Activated CD8-positive, alpha-beta memory T cell treated with anti-CD3 and anti-CD28 coated beads, Interleukin-2, amount 10 ng/mL, durations not matched to agents 7 days and 5 days (primary cell): Measurements from ENCODE around the gene ORM1. TPM values are rescaled to one million over a fixed set of nuclear protein-coding genes. Genes with fewer than 3 reads are reported as not detected.
A peak's percentile ranks its signal among the peaks of the same experiment; 100 is the strongest.

Experiments used
- ATAC-seq: fragments of 150-1000 bp; cut with Tn5 transposase; one replicate; pipeline ENCODE4 v1.10.0; 2021; ENCODE audit warnings: moderate library complexity
- CTCF ChIA-PET: fragments of 350-600 bp; sonication (Branson Sonifier 250); formaldehyde crosslinking; loops from one replicate; lab custom pipeline; 2021; ENCODE audit warnings: antibody characterized with exemption; lab: Charles Lee
- DNase-seq: peaks from one replicate; pipeline ENCODE4 v3.0.0-alpha.2; 2020
- H3K27ac Mint-ChIP-seq: one replicate; pipeline ENCODE4 v1.8.0; 2021; ENCODE audit warnings: mild to moderate bottlenecking, mixed read lengths
- H3K27me3 Mint-ChIP-seq: one replicate; pipeline ENCODE4 v1.8.0; 2021; ENCODE audit warnings: mixed read lengths
- H3K36me3 Mint-ChIP-seq: one replicate; pipeline ENCODE4 v1.8.0; 2021; ENCODE audit warnings: mild to moderate bottlenecking, mixed read lengths
- H3K4me1 Mint-ChIP-seq: one replicate; pipeline ENCODE4 v1.8.0; 2021; ENCODE audit warnings: mixed read lengths
- H3K4me3 Mint-ChIP-seq: one replicate; pipeline ENCODE4 v1.8.0; 2021; ENCODE audit warnings: mild to moderate bottlenecking, moderate library complexity, mixed read lengths
- H3K9me3 Mint-ChIP-seq: one replicate; pipeline ENCODE4 v1.8.0; 2022; ENCODE audit warnings: low read depth, mixed read lengths
- total RNA-seq, 2 experiments: library from RNA; stranded (reverse); gene quantifications; one replicate each; pipeline ENCODE4 v1.2.3, GENCODE V29; 2021

The ORM1 gene
- total RNA-seq, 2 experiments from 2014 or later: not detected

DNA sequence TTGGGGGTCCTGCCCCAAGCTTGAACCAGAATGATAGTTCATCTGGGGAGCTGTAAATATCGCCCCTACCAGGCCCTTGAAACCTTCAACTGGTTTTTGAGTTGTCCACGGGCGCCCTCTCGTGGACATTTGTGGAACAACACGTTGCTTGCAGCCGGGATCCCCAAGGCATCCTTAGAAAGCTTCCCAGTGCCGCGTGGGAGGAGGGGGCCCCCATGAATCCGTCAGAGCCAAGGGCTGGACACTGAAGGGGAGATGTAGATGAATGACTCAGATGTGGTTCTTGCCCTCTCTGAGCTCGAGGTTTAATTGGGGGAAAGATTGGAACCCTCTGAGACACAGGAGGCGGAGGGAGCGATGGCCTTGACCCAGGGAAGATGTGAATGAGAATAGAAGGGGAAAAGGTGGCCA is 31.8 kb upstream of the ORM1 start:
- DNase-seq: peak; percentile 72
- peaks cover 4% of the 10 kb centered on the region for H3K9me3 Mint-ChIP-seq
- H3K36me3 Mint-ChIP-seq: no peaks in the 10 kb centered on the region
- peaks cover 19% of the 10 kb centered on the region for H3K27me3 Mint-ChIP-seq
- ATAC-seq: peak; percentile 66
- no peak overlapping the region for H3K27ac Mint-ChIP-seq
- no peaks in the 10 kb centered on the region for H3K4me1 Mint-ChIP-seq
- CTCF ChIA-PET: interaction anchor here (0.7 to 4.8 kb wide), 26 partner anchors 8 to 213 kb away, joined by 3 to 61 read pairs (median 5); partner anchors contain the start of genes AMBP and COL27A1
- no peak overlapping the region for H3K4me3 Mint-ChIP-seq

DNA sequence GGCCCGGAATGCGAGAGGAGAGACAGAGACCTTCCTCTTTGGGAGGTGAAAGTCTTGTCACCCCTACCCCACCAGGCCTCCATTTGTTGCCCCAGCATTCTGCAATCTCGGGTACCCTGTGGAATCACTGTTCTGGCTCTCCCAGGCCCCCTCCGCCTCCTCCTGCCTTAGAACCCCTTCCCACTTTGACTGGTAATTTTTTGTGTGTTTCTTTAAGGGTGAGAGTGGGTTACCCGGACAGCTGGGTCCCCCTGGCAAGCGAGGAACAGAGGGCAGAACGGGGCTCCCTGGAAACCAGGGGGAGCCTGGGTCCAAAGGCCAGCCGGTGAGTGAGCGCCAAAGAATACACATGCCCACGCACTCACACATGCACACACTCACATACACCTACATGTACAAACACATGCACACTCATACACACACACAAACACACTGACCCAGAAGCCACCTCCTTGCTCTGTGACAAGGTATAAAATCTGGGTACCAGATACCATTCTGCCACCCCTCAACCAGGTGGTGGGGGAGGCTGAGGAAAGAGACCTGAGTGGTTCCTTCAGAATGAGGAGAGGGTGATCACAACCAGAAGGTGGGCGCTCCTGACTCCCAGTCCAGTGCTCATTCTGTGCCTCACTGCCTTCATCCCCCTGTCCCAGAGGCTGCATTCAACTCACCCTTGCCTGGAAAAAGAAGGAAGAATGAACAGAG is 30.9 kb upstream of the ORM1 start:
- CTCF ChIA-PET: interaction anchor here (1.0 to 4.8 kb wide), 8 partner anchors 16 to 209 kb away, joined by 4 to 61 read pairs (median 8); partner anchors contain the start of gene COL27A1
- Mint-ChIP-seq H3K4me3 (no peak overlapping the region), H3K27me3 (peaks cover 19% of the 10 kb centered on the region), H3K36me3 (no peaks in the 10 kb centered on the region), H3K4me1 (no peaks in the 10 kb centered on the region), H3K9me3 (peaks cover 4% of the 10 kb centered on the region), H3K27ac (no peak overlapping the region)
- DNase-seq: no peak
- ATAC-seq: no peak

DNA sequence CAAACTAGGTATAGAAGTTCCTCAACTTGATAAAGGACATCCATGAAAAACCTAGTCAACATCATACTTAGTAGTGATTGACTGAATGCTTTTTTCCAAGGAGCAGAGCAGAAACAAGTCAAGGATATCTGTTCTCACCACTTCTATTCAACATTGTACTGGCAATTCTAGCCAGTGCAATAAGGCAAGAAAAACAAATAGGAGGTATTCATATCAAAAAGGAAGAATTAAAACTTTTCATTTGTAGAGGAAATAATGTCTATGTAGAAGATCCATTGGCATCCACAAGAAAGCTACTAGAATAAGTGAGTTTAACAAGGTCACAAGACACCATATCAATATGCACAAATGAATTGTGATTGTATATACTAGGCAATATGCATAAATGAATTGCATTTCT is 28.2 kb upstream of the ORM1 start:
- Mint-ChIP-seq H3K27ac (no peak overlapping the region), H3K27me3 (peaks cover 34% of the 10 kb centered on the region), H3K4me1 (no peaks in the 10 kb centered on the region), H3K36me3 (no peaks in the 10 kb centered on the region), H3K9me3 (peaks cover 4% of the 10 kb centered on the region), H3K4me3 (no peak overlapping the region)
- DNase-seq (no peak), ATAC-seq (no peak)
- CTCF ChIA-PET: interaction anchor here (0.7 to 4.8 kb wide), 2 partner anchors 18 to 186 kb away, joined by 3 to 61 read pairs; no protein-coding TSS in a partner anchor

- Mint-ChIP-seq H3K27me3 (peaks cover 32% of the 10 kb centered on the region), H3K9me3 (peaks cover 4% of the 10 kb centered on the region), H3K27ac (no peak overlapping the region), H3K36me3 (no peaks in the 10 kb centered on the region), H3K4me1 (no peaks in the 10 kb centered on the region), H3K4me3 (no peak overlapping the region)
- ATAC-seq (no peak), DNase-seq (no peak)
- CTCF ChIA-PET: interaction anchor here (0.9 to 1.3 kb wide), 2 partner anchors 188 to 214 kb away, joined by 3 to 4 read pairs; no protein-coding TSS in a partner anchor
Measured at GRCh38 chr9:114296338-114296737, 26.6 kb upstream of the ORM1 start.

GRCh38 chr9:114299286-114300152 is 23.4 kb upstream of the ORM1 start:
- DNase-seq: peak; percentile 30
- H3K4me1 Mint-ChIP-seq: no peaks in the 10 kb centered on the region
- H3K9me3 Mint-ChIP-seq: peaks cover 3% of the 10 kb centered on the region
- H3K27ac Mint-ChIP-seq: no peak overlapping the region
- no peaks in the 10 kb centered on the region for H3K36me3 Mint-ChIP-seq
- peaks cover 26% of the 10 kb centered on the region for H3K27me3 Mint-ChIP-seq
- CTCF ChIA-PET: interaction anchor here (1.6 kb wide), 2 partner anchors 9 to 191 kb away, joined by 5 to 6 read pairs; no protein-coding TSS in a partner anchor
- H3K4me3 Mint-ChIP-seq: no peak overlapping the region
- ATAC-seq: no peak

DNA sequence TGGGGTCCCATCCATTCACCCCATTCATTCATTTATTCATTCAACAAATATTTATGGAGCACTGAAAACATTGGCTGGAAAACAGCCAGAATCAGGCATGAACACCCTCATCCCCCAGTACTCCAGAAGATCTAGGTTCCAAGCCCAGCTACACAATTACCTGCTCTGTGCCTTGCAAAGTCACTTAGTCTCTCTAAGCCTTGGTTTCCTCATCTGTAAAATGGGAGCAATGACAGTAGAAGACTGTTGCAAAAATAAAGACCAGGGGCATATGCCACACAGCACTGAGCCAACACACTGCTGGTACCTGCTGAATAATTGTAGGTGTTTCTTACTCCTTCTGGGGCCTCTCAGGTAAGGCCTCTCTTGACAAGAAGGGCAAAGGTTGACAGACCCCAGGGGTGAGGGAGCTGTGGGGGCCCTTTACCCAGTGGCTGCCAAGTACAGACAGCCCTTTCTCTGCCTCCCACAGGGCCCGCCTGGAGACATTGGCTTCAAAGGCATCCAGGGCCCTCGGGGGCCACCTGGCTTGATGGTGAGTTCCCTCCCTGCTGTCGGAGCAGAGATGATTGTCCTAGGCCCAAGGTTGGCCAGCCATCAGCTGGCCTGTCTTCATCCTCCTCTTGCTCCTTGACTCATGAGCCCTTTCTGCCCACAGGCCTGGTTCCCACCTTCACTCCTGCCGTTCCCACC is 22.6 kb upstream of the ORM1 start:
- Mint-ChIP-seq H3K36me3 (no peaks in the 10 kb centered on the region), H3K9me3 (no peaks in the 10 kb centered on the region), H3K4me3 (no peak overlapping the region), H3K27ac (no peak overlapping the region), H3K27me3 (peaks cover 22% of the 10 kb centered on the region), H3K4me1 (no peaks in the 10 kb centered on the region)
- DNase-seq (peak; percentile 28), ATAC-seq (no peak)
- CTCF ChIA-PET: interaction anchor here (1.6 kb wide), 2 partner anchors 9 to 192 kb away, joined by 5 to 6 read pairs; no protein-coding TSS in a partner anchor

GRCh38 chr9:114300846-114301797 is 21.8 kb upstream of the ORM1 start:
- ATAC-seq (no peak), DNase-seq (peak; percentile 15)
- H3K27me3 Mint-ChIP-seq: peaks cover 17% of the 10 kb centered on the region
- no peak overlapping the region for H3K27ac Mint-ChIP-seq
- H3K9me3 Mint-ChIP-seq: no peaks in the 10 kb centered on the region
- no peaks in the 10 kb centered on the region for H3K36me3 Mint-ChIP-seq
- H3K4me3 Mint-ChIP-seq: no peak overlapping the region
- H3K4me1 Mint-ChIP-seq: no peaks in the 10 kb centered on the region
- CTCF ChIA-PET: no interaction called here

GRCh38 chr9:114301798-114302565 is 20.9 kb upstream of the ORM1 start:
- peak; percentile 18 for DNase-seq
- H3K4me1 Mint-ChIP-seq: no peaks in the 10 kb centered on the region

DNA sequence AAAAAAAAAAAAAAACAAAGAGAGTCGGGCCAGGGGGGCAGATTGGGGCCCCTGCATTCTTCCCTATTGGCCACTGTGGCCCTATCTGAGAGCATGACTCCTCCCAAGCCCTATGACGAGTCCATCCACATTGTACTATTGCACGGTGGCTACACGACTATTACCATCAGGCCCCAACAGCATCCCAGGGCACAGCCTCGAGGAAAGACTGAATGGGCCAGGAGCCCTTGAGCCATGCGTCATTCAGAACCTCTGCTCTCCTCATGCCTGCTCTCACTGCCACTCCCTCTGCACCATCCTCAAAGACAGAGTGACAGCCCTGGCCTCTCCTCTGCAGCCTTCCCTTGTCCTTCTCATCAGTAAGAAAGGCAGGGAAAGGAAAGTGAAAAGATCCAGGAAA is 20.2 kb upstream of the ORM1 start:
- Mint-ChIP-seq H3K27me3 (peaks cover 13% of the 10 kb centered on the region), H3K4me1 (no peaks in the 10 kb centered on the region), H3K4me3 (no peak overlapping the region), H3K9me3 (no peaks in the 10 kb centered on the region), H3K36me3 (no peaks in the 10 kb centered on the region), H3K27ac (no peak overlapping the region)
- ATAC-seq: no peak
- DNase-seq: peak; percentile 18
- CTCF ChIA-PET: no interaction called here

More at GRCh38 chr9:114301798-114302565, 20.9 kb upstream of the ORM1 start:
- Mint-ChIP-seq H3K27me3 (peaks cover 17% of the 10 kb centered on the region), H3K4me3 (no peak overlapping the region), H3K36me3 (no peaks in the 10 kb centered on the region), H3K27ac (no peak overlapping the region), H3K9me3 (no peaks in the 10 kb centered on the region)
- CTCF ChIA-PET: no interaction called here
- no peak for ATAC-seq

DNA sequence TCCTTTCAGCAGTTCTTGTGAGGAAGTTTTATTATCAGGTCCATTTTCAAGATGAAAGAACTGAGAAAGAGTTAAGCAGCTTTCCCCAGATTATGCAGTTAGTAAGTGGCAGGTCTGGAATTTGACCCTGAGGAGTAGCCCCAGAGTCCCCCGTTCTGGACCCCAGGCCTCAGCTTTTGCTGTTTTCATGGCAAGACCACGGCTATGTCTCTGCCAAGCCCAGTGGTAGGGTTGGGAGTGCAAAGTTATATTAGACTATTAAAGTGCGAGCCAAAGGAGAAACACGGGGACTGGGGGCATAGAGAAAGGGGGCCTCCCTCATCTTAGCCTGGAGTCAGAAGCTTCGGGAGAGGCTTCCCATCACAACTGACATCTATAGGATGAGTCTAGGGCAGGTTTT is 19.3 kb upstream of the ORM1 start:
- peaks cover 5% of the 10 kb centered on the region for H3K27me3 Mint-ChIP-seq
- DNase-seq: no peak
- CTCF ChIA-PET: interaction anchor here (1.3 to 1.6 kb wide), 3 partner anchors 15 to 100 kb away, joined by 3 to 5 read pairs (median 4); no protein-coding TSS in a partner anchor

GRCh38 chr9:114303977-114304376 is 18.9 kb upstream of the ORM1 start:
- H3K36me3 Mint-ChIP-seq: no peaks in the 10 kb centered on the region
- CTCF ChIA-PET: interaction anchor here (1.3 to 1.6 kb wide), 3 partner anchors 16 to 100 kb away, joined by 3 to 5 read pairs (median 4); no protein-coding TSS in a partner anchor
- peak; percentile 27 for DNase-seq
- no peaks in the 10 kb centered on the region for H3K4me1 Mint-ChIP-seq
- no peak for ATAC-seq
- H3K27ac Mint-ChIP-seq: no peak overlapping the region
- H3K4me3 Mint-ChIP-seq: no peak overlapping the region
- H3K27me3 Mint-ChIP-seq: peaks cover 2% of the 10 kb centered on the region
- H3K9me3 Mint-ChIP-seq: no peaks in the 10 kb centered on the region

More for the DNA sequence above, 19.3 kb upstream of the ORM1 start:
- Mint-ChIP-seq H3K9me3 (no peaks in the 10 kb centered on the region), H3K27ac (no peak overlapping the region), H3K36me3 (no peaks in the 10 kb centered on the region), H3K4me3 (no peak overlapping the region), H3K4me1 (no peaks in the 10 kb centered on the region)
- ATAC-seq: no peak
